Panc1 (cell line): ENCODE measurements around the gene SCGB1A1. TPM values are rescaled to one million over a fixed set of nuclear protein-coding genes. Genes with fewer than 3 reads are reported as not detected.

ENCODE experiments used
- ATAC-seq: fragments of 200-7000 bp; cut with Tn5 transposase; 2 replicates; pipeline ENCODE4 v1.9.1; 2020; ENCODE audit warnings: mild to moderate bottlenecking, moderate library complexity
- BruUV-seq: library from RNA; stranded (reverse); fragments of 400-500 nt; replicated peaks from 2 replicates; lab custom pipeline; 2021; lab: Mats Ljungman, UMichigan
- CTCF ChIA-PET: fragments of 300-600 bp; sonication (Branson Sonifier 250); formaldehyde crosslinking; loops from one replicate; lab custom pipeline; 2022; ENCODE audit warnings: antibody characterized with exemption; lab: Charles Lee
- POLR2A ChIA-PET: fragments of 300-600 bp; sonication (Branson Sonifier 250); formaldehyde crosslinking; loops from one replicate; lab custom pipeline; 2022; ENCODE audit warnings: antibody characterized with exemption; lab: Charles Lee
- DNase-seq: peaks from one replicate; pipeline ENCODE4 v3.0.0-alpha.2; 2010; ENCODE audit warnings: low read depth, low spot score
- H3K27ac ChIP-seq: 2 replicates; pipeline ENCODE4 v1.5.1; 2011; ENCODE audit warnings: mild to moderate bottlenecking, low read length, inconsistent platforms
- H3K27me3 ChIP-seq: fragments of 200-500 bp; sonication (Bioruptor generic); 2 replicates; pipeline ENCODE4 v1.6.0; 2014; ENCODE audit warnings: low read length, inconsistent platforms; ENCODE audit not compliant: control insufficient read depth, insufficient read depth
- H3K36me3 ChIP-seq: fragments of 200-500 bp; sonication (Bioruptor generic); 2 replicates; pipeline ENCODE4 v1.5.1; 2014; ENCODE audit warnings: inconsistent platforms, mild to moderate bottlenecking, low read length, moderate library complexity; ENCODE audit not compliant: control insufficient read depth, insufficient read depth
- H3K4me1 ChIP-seq: 2 replicates; pipeline ENCODE4 v1.5.1; 2011; ENCODE audit warnings: inconsistent platforms, mild to moderate bottlenecking, low read length, moderate library complexity; ENCODE audit not compliant: control insufficient read depth, insufficient read depth
- H3K4me3 ChIP-seq, 2 experiments: 2 replicates each; pipeline ENCODE4 v1.5.1; 2011 to 2012; ENCODE audit warnings: low read depth in 2 of 2, low read length in 2 of 2, mild to moderate bottlenecking in 2 of 2, inconsistent platforms in 1 of 2, moderate library complexity in 1 of 2
- H3K9me3 ChIP-seq: fragments of 200-500 bp; sonication (Bioruptor generic); 2 replicates; pipeline ENCODE4 v1.5.1; 2014; ENCODE audit warnings: low read depth, mild to moderate bottlenecking, inconsistent platforms, low read length, moderate library complexity; ENCODE audit not compliant: control insufficient read depth, insufficient read depth
- POLR2AphosphoS5 ChIP-seq: IDR thresholded peaks from 2 replicates; pipeline ENCODE4 v1.6.1; 2012; ENCODE audit warnings: mild to moderate bottlenecking, low read depth, low read length, moderate library complexity
- REST ChIP-seq, 2 experiments: IDR thresholded peaks; 2 replicates each; pipeline ENCODE4 v1.6.1; 2011 to 2012; ENCODE audit warnings: low read depth in 2 of 2, control low read depth in 1 of 2, low read length in 1 of 2, mild to moderate bottlenecking in 1 of 2, moderate library complexity in 1 of 2; ENCODE audit not compliant: insufficient read depth in 1 of 2
- SIN3A ChIP-seq: IDR thresholded peaks from 2 replicates; pipeline ENCODE4 v1.6.1; 2012; ENCODE audit warnings: low read depth, mild to moderate bottlenecking, low read length, moderate library complexity, borderline replicate concordance; ENCODE audit not compliant: insufficient read depth
- TCF7L2 ChIP-seq: IDR thresholded peaks from 2 replicates; pipeline ENCODE4 v1.6.1; 2011; ENCODE audit warnings: mild to moderate bottlenecking, low read depth, low read length, inconsistent platforms
- in situ Hi-C: cut with HindIII; loops from 2 replicates; pipeline ENCODE4 v1.10.0; 2016; ENCODE audit warnings: low sequenced_read_pairs, low pct_unique_long_range_greater_than_20kb
- intact Hi-C: fragments of 100-400 bp; cut with micrococcal nuclease; formaldehyde crosslinking; loops from one replicate; pipeline ENCODE4 v1.10.0; 2022; ENCODE audit not compliant: unreplicated experiment
- total RNA-seq: library from RNA; stranded (reverse); gene quantifications from one replicate; pipeline ENCODE4 v1.2.1, GENCODE V29; 2021; ENCODE audit not compliant: unreplicated experiment
- TF ChIP-seq, protein P1 (sequence below): fragments of 450-650 bp; IDR thresholded peaks from 2 replicates; pipeline ENCODE4 v1.5.1; 2017; ENCODE audit warnings: mild to moderate bottlenecking

SCGB1A1 gene
- total RNA-seq, 1 experiment from 2014 or later = 1.1 TPM

GRCh38 chr11:62401811-62402210 lies 17.0 kb upstream of the SCGB1A1 start:
- intact Hi-C loops = no loop called here
- Histone ChIP-seq H3K4me1 (peaks cover 24% of the 10 kb centered on the region), H3K27me3 (no peaks in the 10 kb centered on the region), H3K36me3 (no peaks in the 10 kb centered on the region), H3K4me3 (no peak overlapping the region), H3K9me3 (no peaks in the 10 kb centered on the region), H3K27ac (peak overlapping the region; percentile 36; the same call in 1 of the 2 replicates)
- DNase-seq = no peak
- no TSS peak for BruUV-seq
- ATAC-seq = no peak
- in situ Hi-C loops = no loop called here
- POLR2A ChIA-PET = interaction anchor here (0.5 to 0.7 kb wide), 2 partner anchors 9 to 15 kb away, joined by 3 to 6 read pairs; no protein-coding TSS in a partner anchor
- CTCF ChIA-PET = interaction anchor here (0.7 kb wide), 2 partner anchors 89 to 159 kb away, joined by 3 read pairs; no protein-coding TSS in a partner anchor
- TF ChIP-seq, protein P1, sequence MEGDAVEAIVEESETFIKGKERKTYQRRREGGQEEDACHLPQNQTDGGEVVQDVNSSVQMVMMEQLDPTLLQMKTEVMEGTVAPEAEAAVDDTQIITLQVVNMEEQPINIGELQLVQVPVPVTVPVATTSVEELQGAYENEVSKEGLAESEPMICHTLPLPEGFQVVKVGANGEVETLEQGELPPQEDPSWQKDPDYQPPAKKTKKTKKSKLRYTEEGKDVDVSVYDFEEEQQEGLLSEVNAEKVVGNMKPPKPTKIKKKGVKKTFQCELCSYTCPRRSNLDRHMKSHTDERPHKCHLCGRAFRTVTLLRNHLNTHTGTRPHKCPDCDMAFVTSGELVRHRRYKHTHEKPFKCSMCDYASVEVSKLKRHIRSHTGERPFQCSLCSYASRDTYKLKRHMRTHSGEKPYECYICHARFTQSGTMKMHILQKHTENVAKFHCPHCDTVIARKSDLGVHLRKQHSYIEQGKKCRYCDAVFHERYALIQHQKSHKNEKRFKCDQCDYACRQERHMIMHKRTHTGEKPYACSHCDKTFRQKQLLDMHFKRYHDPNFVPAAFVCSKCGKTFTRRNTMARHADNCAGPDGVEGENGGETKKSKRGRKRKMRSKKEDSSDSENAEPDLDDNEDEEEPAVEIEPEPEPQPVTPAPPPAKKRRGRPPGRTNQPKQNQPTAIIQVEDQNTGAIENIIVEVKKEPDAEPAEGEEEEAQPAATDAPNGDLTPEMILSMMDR = no peak
- TF ChIP-seq SIN3A (no peak), TCF7L2 (no peak), REST (IDR thresholded peaks at IDR 0.05; ENCODE audit: insufficient read depth in 1 of 2, low read depth in 2 of 2, low read length in 1 of 2) (no peak), POLR2AphosphoS5 (no peak)

- ATAC-seq = no peak
- ChIA-PET POLR2A (no interaction called here), CTCF (interaction anchor here (0.7 kb wide), 2 partner anchors 88 to 158 kb away, joined by 3 read pairs; no protein-coding TSS in a partner anchor)
- in situ Hi-C loops (no loop called here), intact Hi-C loops (no loop called here)
- TF ChIP-seq TCF7L2 = no peak
- TF ChIP-seq, protein P1 = no peak
- TF ChIP-seq POLR2AphosphoS5 = no peak
- no peak for TF ChIP-seq REST (IDR thresholded peaks at IDR 0.05; ENCODE audit: insufficient read depth in 1 of 2, low read depth in 2 of 2, low read length in 1 of 2)
- TF ChIP-seq SIN3A = no peak
- Histone ChIP-seq H3K27ac (peak overlapping the region; percentile 29; the same call in 1 of the 2 replicates), H3K4me3 (no peak overlapping the region), H3K27me3 (no peaks in the 10 kb centered on the region), H3K36me3 (no peaks in the 10 kb centered on the region), H3K9me3 (no peaks in the 10 kb centered on the region), H3K4me1 (peaks cover 24% of the 10 kb centered on the region)
- no peak for DNase-seq
- no TSS peak for BruUV-seq
Measured at GRCh38 chr11:62402226-62402959, 16.4 kb upstream of the SCGB1A1 start.
